ENCODE results near the gene CFAP57.

Gene CFAP57

GRCh38 chr1:43302721-43303470, 130.8 kb downstream of the CFAP57 start:
- no peak for DNase-seq

- DNase-seq = no peak
These were observed 131.6 kb downstream of the CFAP57 start for GRCh38 chr1:43303471-43304313.

Data from NCI-H1436 treated with DMSO at 0.1 percent for 48 hours (cell line).